ENCODE data around the gene ZNF410.

DNA sequence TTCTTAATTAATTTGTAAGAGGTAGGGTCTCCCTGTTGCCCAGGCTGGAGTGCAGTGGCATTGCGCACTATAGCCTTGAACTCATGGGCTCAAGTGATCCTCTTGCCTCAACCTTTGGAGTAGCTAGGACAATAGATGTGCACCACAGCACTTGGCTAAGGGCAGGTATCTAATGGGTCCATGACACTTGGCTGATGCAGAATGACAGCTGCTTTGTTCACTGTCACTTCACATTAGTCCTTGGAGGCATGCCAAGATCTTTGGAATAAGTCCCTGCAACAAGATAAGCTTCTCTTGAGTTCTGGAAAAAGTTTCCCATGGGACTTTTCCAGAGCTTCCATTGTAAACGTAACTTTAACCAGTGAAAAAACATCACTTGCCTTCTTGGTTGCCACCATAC, 86.8 kb downstream of the ZNF410 start:
- TF ChIP-seq, protein P1, sequence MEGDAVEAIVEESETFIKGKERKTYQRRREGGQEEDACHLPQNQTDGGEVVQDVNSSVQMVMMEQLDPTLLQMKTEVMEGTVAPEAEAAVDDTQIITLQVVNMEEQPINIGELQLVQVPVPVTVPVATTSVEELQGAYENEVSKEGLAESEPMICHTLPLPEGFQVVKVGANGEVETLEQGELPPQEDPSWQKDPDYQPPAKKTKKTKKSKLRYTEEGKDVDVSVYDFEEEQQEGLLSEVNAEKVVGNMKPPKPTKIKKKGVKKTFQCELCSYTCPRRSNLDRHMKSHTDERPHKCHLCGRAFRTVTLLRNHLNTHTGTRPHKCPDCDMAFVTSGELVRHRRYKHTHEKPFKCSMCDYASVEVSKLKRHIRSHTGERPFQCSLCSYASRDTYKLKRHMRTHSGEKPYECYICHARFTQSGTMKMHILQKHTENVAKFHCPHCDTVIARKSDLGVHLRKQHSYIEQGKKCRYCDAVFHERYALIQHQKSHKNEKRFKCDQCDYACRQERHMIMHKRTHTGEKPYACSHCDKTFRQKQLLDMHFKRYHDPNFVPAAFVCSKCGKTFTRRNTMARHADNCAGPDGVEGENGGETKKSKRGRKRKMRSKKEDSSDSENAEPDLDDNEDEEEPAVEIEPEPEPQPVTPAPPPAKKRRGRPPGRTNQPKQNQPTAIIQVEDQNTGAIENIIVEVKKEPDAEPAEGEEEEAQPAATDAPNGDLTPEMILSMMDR (IDR thresholded peaks at IDR 0.05), result no peak
- no peak for TF ChIP-seq POLR2A (IDR thresholded peaks at IDR 0.05)
